ENCODE measurements around the gene SKAP2. TPM values are rescaled to one million over a fixed set of nuclear protein-coding genes. Genes with fewer than 3 reads are reported as not detected.

The SKAP2 gene
- total and polyA plus RNA-seq, 2 donors (not counting 3 experiments of a cell fraction or from before 2014, with no cell fraction given): 4.0 to 27.6 TPM

DNA sequence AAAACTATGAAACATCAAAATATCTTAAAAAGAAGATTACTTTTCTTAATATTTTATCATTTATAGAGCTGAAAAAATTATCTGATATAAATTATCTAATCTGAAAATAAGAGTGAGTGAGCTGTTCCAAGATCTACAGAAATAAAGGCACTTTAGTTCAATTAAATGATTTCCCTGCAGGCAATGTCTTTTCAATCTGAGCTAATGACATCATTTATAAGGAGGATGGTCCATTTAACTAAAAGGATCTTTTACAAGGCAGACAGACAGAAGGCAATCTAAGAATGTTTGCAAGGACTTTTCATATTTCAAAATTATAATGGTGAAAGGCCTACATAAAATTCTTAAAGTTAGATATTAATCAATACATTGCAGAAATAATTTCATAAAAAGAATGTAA is 71.8 kb downstream of the SKAP2 start:
- no peak for DNase-seq (ENCODE audit: low read depth, low spot score)
- no peaks in the 10 kb centered on the region for H3K27me3 ChIP-seq (ENCODE audit: control insufficient read depth in 2 of 2, insufficient read depth in 2 of 2, low read length in 2 of 2)
- no peak overlapping the region for H3K27ac ChIP-seq (ENCODE audit: insufficient read depth, low read depth, low read length)
- ChIA-PET CTCF (interaction anchor here (1.4 kb wide), 1 partner anchor 13 kb away, joined by 3 read pairs; no protein-coding TSS in a partner anchor), POLR2A (no interaction called here)
- H4K20me1 ChIP-seq (replicated peaks; ENCODE audit: control insufficient read depth, extremely low read depth, insufficient read depth, low read length): no peaks in the 10 kb centered on the region
- no peak overlapping the region for H3K4me3 ChIP-seq (replicated peaks in 1 of 3; ENCODE audit: insufficient read depth in 1 of 3, low read depth in 1 of 3, low read length in 3 of 3)
- H3K36me3 ChIP-seq (ENCODE audit: control insufficient read depth in 2 of 2, extremely low read depth in 1 of 2, insufficient read depth in 2 of 2, low read length in 2 of 2): no peaks in the 10 kb centered on the region
- intact Hi-C loops (cut with micrococcal nuclease) (no loop called here), dilution Hi-C loops (cut with MboI; ENCODE audit: extremely low pct_ligation_motif_present, low sequenced_read_pairs) (no loop called here)
- no peaks in the 10 kb centered on the region for H3K9me3 ChIP-seq (replicated peaks; ENCODE audit: control insufficient read depth, insufficient read depth, low read length)
- H3K9me1 ChIP-seq (replicated peaks; ENCODE audit: control insufficient read depth, extremely low read depth, insufficient read depth, low read length): no peaks in the 10 kb centered on the region
- no peak overlapping the region for H3K9ac ChIP-seq (replicated peaks; ENCODE audit: extremely low read depth, insufficient read depth, low read length)
- no peak overlapping the region for H2AFZ ChIP-seq (ENCODE audit: low read depth, low read length)
- H3K4me1 ChIP-seq (ENCODE audit: control insufficient read depth, extremely low read depth, insufficient read depth, low read length): no peaks in the 10 kb centered on the region
- H3K79me2 ChIP-seq (ENCODE audit: control insufficient read depth, insufficient read depth, low read length): no peaks in the 10 kb centered on the region
- no TSS peak for BruUV-seq (replicated peaks)
- no peak for FAIRE-seq
- no peak for TF ChIP-seq EZH2 (IDR thresholded peaks at IDR 0.05; ENCODE audit: borderline replicate concordance, low read depth, low read length, severe bottlenecking)
- TF ChIP-seq, protein P1, sequence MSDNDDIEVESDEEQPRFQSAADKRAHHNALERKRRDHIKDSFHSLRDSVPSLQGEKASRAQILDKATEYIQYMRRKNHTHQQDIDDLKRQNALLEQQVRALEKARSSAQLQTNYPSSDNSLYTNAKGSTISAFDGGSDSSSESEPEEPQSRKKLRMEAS (IDR thresholded peaks at IDR 0.05; ENCODE audit: insufficient read depth, insufficient read length): no peak
- TF ChIP-seq POLR2A (IDR thresholded peaks at IDR 0.05; ENCODE audit: low read depth, low read length): no peak
- no peak for TF ChIP-seq GATA2 (IDR thresholded peaks at IDR 0.05; ENCODE audit: insufficient read depth, insufficient read length, low read depth, low read length)
- TF ChIP-seq, protein P2, sequence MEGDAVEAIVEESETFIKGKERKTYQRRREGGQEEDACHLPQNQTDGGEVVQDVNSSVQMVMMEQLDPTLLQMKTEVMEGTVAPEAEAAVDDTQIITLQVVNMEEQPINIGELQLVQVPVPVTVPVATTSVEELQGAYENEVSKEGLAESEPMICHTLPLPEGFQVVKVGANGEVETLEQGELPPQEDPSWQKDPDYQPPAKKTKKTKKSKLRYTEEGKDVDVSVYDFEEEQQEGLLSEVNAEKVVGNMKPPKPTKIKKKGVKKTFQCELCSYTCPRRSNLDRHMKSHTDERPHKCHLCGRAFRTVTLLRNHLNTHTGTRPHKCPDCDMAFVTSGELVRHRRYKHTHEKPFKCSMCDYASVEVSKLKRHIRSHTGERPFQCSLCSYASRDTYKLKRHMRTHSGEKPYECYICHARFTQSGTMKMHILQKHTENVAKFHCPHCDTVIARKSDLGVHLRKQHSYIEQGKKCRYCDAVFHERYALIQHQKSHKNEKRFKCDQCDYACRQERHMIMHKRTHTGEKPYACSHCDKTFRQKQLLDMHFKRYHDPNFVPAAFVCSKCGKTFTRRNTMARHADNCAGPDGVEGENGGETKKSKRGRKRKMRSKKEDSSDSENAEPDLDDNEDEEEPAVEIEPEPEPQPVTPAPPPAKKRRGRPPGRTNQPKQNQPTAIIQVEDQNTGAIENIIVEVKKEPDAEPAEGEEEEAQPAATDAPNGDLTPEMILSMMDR (IDR thresholded peaks at IDR 0.05; ENCODE audit: extremely low read depth in 1 of 2, insufficient read depth in 1 of 2, low read depth in 1 of 2, low read length in 2 of 2): no peak
- TF ChIP-seq FOS (IDR thresholded peaks at IDR 0.05; ENCODE audit: borderline replicate concordance, insufficient read depth, low read length): no peak
- TF ChIP-seq MYC (IDR thresholded peaks at IDR 0.05; ENCODE audit: low read depth, low read length): no peak
- no peak for TF ChIP-seq POLR2AphosphoS5 (IDR thresholded peaks at IDR 0.05; ENCODE audit: insufficient read depth, low read depth, low read length)
- TF ChIP-seq JUN (IDR thresholded peaks at IDR 0.05; ENCODE audit: borderline replicate concordance, insufficient read depth, insufficient read length, low read depth): no peak
- no peak overlapping the region for H3K4me2 ChIP-seq (ENCODE audit: insufficient read depth, low read length)
